ENCODE results near the gene SP6. TPM values are rescaled to one million over a fixed set of nuclear protein-coding genes. Genes with fewer than 3 reads are reported as not detected.

The SP6 gene
- total and polyA plus RNA-seq, 2 of the 4 experiments (the other 2 are of a cell fraction) = under 0.01 to 0.31 TPM

- no peak overlapping the region for H2AK9ac ChIP-seq (replicated peaks; ENCODE audit: low read depth, low read length, poor library complexity)
- no peak overlapping the region for H2BK15ac ChIP-seq (ENCODE audit: low read depth, low read length)
- ATAC-seq (ENCODE audit: low read depth) (no peak), DNase-seq (no peak)
- no peak overlapping the region for H3K4me2 ChIP-seq (ENCODE audit: low read depth, low read length)
- TF ChIP-seq BHLHE40 (IDR thresholded peaks at IDR 0.05; ENCODE audit: low read depth, low read length) (no peak), MAFK (IDR thresholded peaks at IDR 0.05; ENCODE audit: low read depth, low read length) (no peak), RAD21 (IDR thresholded peaks at IDR 0.05; ENCODE audit: low read length) (no peak), MAZ (IDR thresholded peaks at IDR 0.05; ENCODE audit: borderline replicate concordance, low read depth, low read length) (no peak), CTCF (conservative IDR thresholded peaks at IDR 0.05; ENCODE audit: low read depth, low read length) (no peak), RFX5 (IDR thresholded peaks at IDR 0.05; ENCODE audit: low read depth, low read length) (no peak), ELK1 (IDR thresholded peaks at IDR 0.05; ENCODE audit: borderline replicate concordance, low read depth, low read length) (no peak), FOS (IDR thresholded peaks at IDR 0.05; ENCODE audit: low read depth, low read length) (no peak), SMC3 (IDR thresholded peaks at IDR 0.05; ENCODE audit: low read depth, low read length) (no peak), CHD1 (IDR thresholded peaks at IDR 0.05; ENCODE audit: low read depth, low read length) (no peak), NFE2L2 (IDR thresholded peaks at IDR 0.05; ENCODE audit: low read depth, low read length) (no peak)
- H3K14ac ChIP-seq (replicated peaks; ENCODE audit: low read depth, low read length) = no peak overlapping the region
- no peaks in the 10 kb centered on the region for H3K4me1 ChIP-seq (ENCODE audit: control insufficient read depth, insufficient read depth, low read length)
- no peak overlapping the region for H2AK5ac ChIP-seq (ENCODE audit: low read depth, low read length)
- no peak overlapping the region for H3K4me3 ChIP-seq (ENCODE audit: insufficient read depth, low read depth, low read length)
- dilution Hi-C loops (cut with HindIII; ENCODE audit: low sequenced_read_pairs, unreplicated experiment) = no loop called here
- no peak overlapping the region for H2BK20ac ChIP-seq (ENCODE audit: low read depth, low read length)
- in situ Hi-C loops (cut with MboI; ENCODE audit: low sequenced_read_pairs) = no loop called here
- no peak overlapping the region for H4K91ac ChIP-seq (ENCODE audit: insufficient read depth, low read depth, low read length)
- intact Hi-C loops (cut with micrococcal nuclease) = loop anchor here (5.0 kb wide), 1 partner anchor 111 kb away; no protein-coding TSS in a partner anchor
- H2BK5ac ChIP-seq (ENCODE audit: low read depth, low read length, poor library complexity, severe bottlenecking) = no peak overlapping the region
- H3K9ac ChIP-seq (ENCODE audit: low read depth, low read length) = no peak overlapping the region
- H4K20me1 ChIP-seq (ENCODE audit: insufficient read depth, low read length) = no peaks in the 10 kb centered on the region
- H3K23ac ChIP-seq (ENCODE audit: low read depth, low read length) = no peak overlapping the region
- no peak overlapping the region for H4K8ac ChIP-seq (ENCODE audit: low read depth in 2 of 2, low read length in 2 of 2)
- no peak overlapping the region for H3K27ac ChIP-seq (ENCODE audit: insufficient read depth, low read length)
- H3K18ac ChIP-seq (ENCODE audit: low read depth, low read length) = no peak overlapping the region
- ChIA-PET CTCF (interaction anchor here (1.9 to 6.6 kb wide), 2 partner anchors 39 to 47 kb away, joined by 6 to 47 read pairs; partner anchors contain the start of gene SCRN2), POLR2A (ENCODE audit: unreplicated experiment) (interaction anchor here (0.6 kb wide), 1 partner anchor 31 kb away, joined by 4 read pairs; no protein-coding TSS in a partner anchor)
- H3K27me3 ChIP-seq (ENCODE audit: control insufficient read depth, insufficient read depth, low read length) = peaks cover 6% of the 10 kb centered on the region
- no peak overlapping the region for H2BK120ac ChIP-seq (ENCODE audit: low read depth, low read length)
- H3K9me1 ChIP-seq (ENCODE audit: insufficient read depth, low read length) = no peaks in the 10 kb centered on the region
- H4K5ac ChIP-seq (ENCODE audit: low read depth, low read length) = no peak overlapping the region
- H3K36me3 ChIP-seq (ENCODE audit: control insufficient read depth, insufficient read depth, low read length) = no peaks in the 10 kb centered on the region
- BruUV-seq (replicated peaks) = no TSS peak
- no CpG with 5 or more reads among the region's 6 CpGs for WGBS, 2 experiments (ENCODE audit: extremely low coverage in 2 of 2, insufficient read length in 1 of 2)
- no peak overlapping the region for H2AFZ ChIP-seq (replicated peaks; ENCODE audit: low read length, poor library complexity)
- H3K79me1 ChIP-seq (ENCODE audit: low read depth in 1 of 2, low read length in 2 of 2) = no peaks in the 10 kb centered on the region
- no peak overlapping the region for H3K56ac ChIP-seq (ENCODE audit: extremely low read depth, insufficient read depth, low read length)
- no peak overlapping the region for H3K4ac ChIP-seq (ENCODE audit: low read depth, low read length)
- no peaks in the 10 kb centered on the region for H3K9me3 ChIP-seq (ENCODE audit: control insufficient read depth, insufficient read depth, low read length)
Observed at GRCh38 chr17:47888293-47888692, 37.3 kb upstream of the SP6 start.
